GM12878 (cell line): ENCODE data around the gene TBL3. TPM values are rescaled to one million over a fixed set of nuclear protein-coding genes. Genes with fewer than 3 reads are reported as not detected.
A peak's percentile ranks its signal among the peaks of the same experiment; 100 is the strongest.

ENCODE experiments used
- BACH1 ChIP-seq: fragments of 450-650 bp; IDR thresholded peaks from 2 replicates; pipeline ENCODE4 v1.6.1; 2017; ENCODE audit warnings: mild to moderate bottlenecking, borderline replicate concordance
- BHLHE40 ChIP-seq, 2 experiments: fragments of 450-650 bp in 1 of 2; IDR thresholded peaks; 2 replicates each; pipeline ENCODE4 v1.6.1; 2011 to 2017; ENCODE audit warnings: low read depth in 2 of 2, borderline replicate concordance in 1 of 2, improper control_type of control experiment in 1 of 2, low read length in 1 of 2, mild to moderate bottlenecking in 1 of 2
- CBFB ChIP-seq: IDR thresholded peaks from 2 replicates; pipeline ENCODE4 v1.6.1; 2016; ENCODE audit warnings: antibody characterized with exemption, low read depth
- CEBPB ChIP-seq, 2 experiments: fragments of 150-350 bp in 1 of 2; IDR thresholded peaks; 2 replicates each; pipeline ENCODE4 v1.6.1; 2012 to 2014; ENCODE audit warnings: low read depth in 2 of 2, low read length in 2 of 2, borderline replicate concordance in 1 of 2, inconsistent platforms in 1 of 2
- EP300 ChIP-seq, 2 experiments: fragments of 150-350 bp in 1 of 2; IDR thresholded peaks; 2 replicates each; pipeline ENCODE4 v1.6.1; 2011 to 2012; ENCODE audit warnings: low read depth in 2 of 2, low read length in 2 of 2, borderline replicate concordance in 1 of 2, improper control_type of control experiment in 1 of 2, inconsistent platforms in 1 of 2; ENCODE audit not compliant: control insufficient read depth in 1 of 2
- IKZF1 ChIP-seq: fragments of 450-650 bp; conservative IDR thresholded peaks from 2 replicates; pipeline ENCODE4 v1.6.1; 2017; ENCODE audit warnings: antibody characterized with exemption, mild to moderate bottlenecking
- KLF5 ChIP-seq: fragments of 450-650 bp; IDR thresholded peaks from 2 replicates; pipeline ENCODE4 v1.6.1; 2014; ENCODE audit warnings: mild to moderate bottlenecking; ENCODE audit not compliant: partially characterized antibody
- MEF2B ChIP-seq: fragments of 450-650 bp; IDR thresholded peaks from 2 replicates; pipeline ENCODE4 v1.6.1; 2018; ENCODE audit warnings: mild to moderate bottlenecking, moderate library complexity; ENCODE audit not compliant: partially characterized antibody, poor library complexity, severe bottlenecking
- NFYB ChIP-seq: IDR thresholded peaks from 2 replicates; pipeline ENCODE4 v1.6.1; 2011; ENCODE audit warnings: low read depth, mild to moderate bottlenecking, low read length, improper control_type of control experiment, moderate library complexity; ENCODE audit not compliant: insufficient read depth
- NR2F1 ChIP-seq: fragments of 450-650 bp; conservative IDR thresholded peaks from 2 replicates; pipeline ENCODE4 v1.6.1; 2017; ENCODE audit warnings: mild to moderate bottlenecking
- PAX8 ChIP-seq: fragments of 450-650 bp; IDR thresholded peaks from 2 replicates; pipeline ENCODE4 v1.6.1; 2017; ENCODE audit warnings: mild to moderate bottlenecking, moderate library complexity
- POLR2A ChIP-seq: IDR thresholded peaks from 2 replicates; pipeline ENCODE4 v1.6.1; 2011; ENCODE audit warnings: low read depth, mild to moderate bottlenecking, low read length
- POLR2AphosphoS2 ChIP-seq: IDR thresholded peaks from 2 replicates; pipeline ENCODE4 v1.6.1; 2011; ENCODE audit warnings: low read depth, mild to moderate bottlenecking, low read length, improper control_type of control experiment, moderate library complexity
- RUNX3 ChIP-seq: IDR thresholded peaks from 2 replicates; pipeline ENCODE4 v1.6.1; 2012; ENCODE audit warnings: low read length, inconsistent platforms
- SIX5 ChIP-seq: IDR thresholded peaks from 2 replicates; pipeline ENCODE4 v1.6.1; 2011; ENCODE audit warnings: mild to moderate bottlenecking, low read depth, low read length, moderate library complexity; ENCODE audit not compliant: severe bottlenecking
- SMARCA5 ChIP-seq: fragments of 450-650 bp; IDR thresholded peaks from 2 replicates; pipeline ENCODE4 v1.6.1; 2017; ENCODE audit warnings: mild to moderate bottlenecking
- SPI1 ChIP-seq: IDR thresholded peaks from 2 replicates; pipeline ENCODE4 v1.6.1; 2011; ENCODE audit warnings: low read depth, mild to moderate bottlenecking, low read length, moderate library complexity, borderline replicate concordance; ENCODE audit not compliant: insufficient read depth
- TCF7 ChIP-seq: IDR thresholded peaks from 2 replicates; pipeline ENCODE4 v1.6.1; 2014; ENCODE audit warnings: antibody characterized with exemption, borderline replicate concordance
- ZNF24 ChIP-seq: fragments of 450-650 bp; IDR thresholded peaks from 2 replicates; pipeline ENCODE4 v1.6.1; 2017; ENCODE audit warnings: antibody characterized with exemption, mild to moderate bottlenecking
- polyA plus RNA-seq, 11 experiments: library from polyadenylated mRNA; depleted of rRNA in 4 of 11; unstranded in 6 of 11; stranded (reverse) in 5 of 11; fragments of >200 nt; fragmentation: Nextera tagmentation in 4 of 11; fragmentation: Illumina TruSeq in 1 of 11; extraction: Ambion mirVana in 4 of 11; extraction: Trizol in 1 of 11; gene quantifications; 1 replicate in 1 of 11; 2 replicates in 10 of 11; pipeline versions ENCODE4 v1.2.1 to v1.2.3, GENCODE V29; 2011 to 2016; ENCODE audit warnings: inconsistent platforms in 2 of 11, missing spikeins in 2 of 11, low read depth in 1 of 11
- total RNA-seq, 4 experiments: library from RNA; depleted of rRNA in 3 of 4; stranded (reverse); fragments of >200 nt in 3 of 4; fragmentation: Illumina TruSeq in 1 of 4; extraction: Trizol in 1 of 4; gene quantifications; 2 replicates each; pipeline versions ENCODE4 v1.2.1 to v1.2.3, GENCODE V29; 2013 to 2021
- TF ChIP-seq, protein P1 (sequence below): fragments of 450-650 bp; IDR thresholded peaks from 2 replicates; pipeline ENCODE4 v1.6.1; 2017; ENCODE audit warnings: low read depth, mild to moderate bottlenecking, moderate library complexity
- TF ChIP-seq, protein P2 (sequence below): IDR thresholded peaks from 2 replicates; pipeline ENCODE4 v1.6.1; 2011; ENCODE audit warnings: mild to moderate bottlenecking, low read depth, low read length, moderate library complexity; ENCODE audit not compliant: insufficient replicate concordance
- TF ChIP-seq, protein P3 (sequence below): IDR thresholded peaks from 2 replicates; pipeline ENCODE4 v1.6.1; 2011; ENCODE audit warnings: low read depth, low read length, improper control_type of control experiment, borderline replicate concordance
- TF ChIP-seq, protein P4 (sequence below): IDR thresholded peaks from 2 replicates; pipeline ENCODE4 v1.6.1; 2011; ENCODE audit warnings: borderline replicate concordance, low read depth, mild to moderate bottlenecking, moderate library complexity, low read length; ENCODE audit not compliant: insufficient read depth, poor library complexity, severe bottlenecking
- TF ChIP-seq, protein P5 (sequence below): fragments of 450-650 bp; IDR thresholded peaks from 2 replicates; pipeline ENCODE4 v1.6.1; 2014; ENCODE audit warnings: mild to moderate bottlenecking

Gene TBL3
- total and polyA plus RNA-seq, 10 of the 15 experiments (the other 5 are each of a cell fraction or from before 2014, with no cell fraction given), result 1.2 to 101 (median 34.2) TPM

DNA sequence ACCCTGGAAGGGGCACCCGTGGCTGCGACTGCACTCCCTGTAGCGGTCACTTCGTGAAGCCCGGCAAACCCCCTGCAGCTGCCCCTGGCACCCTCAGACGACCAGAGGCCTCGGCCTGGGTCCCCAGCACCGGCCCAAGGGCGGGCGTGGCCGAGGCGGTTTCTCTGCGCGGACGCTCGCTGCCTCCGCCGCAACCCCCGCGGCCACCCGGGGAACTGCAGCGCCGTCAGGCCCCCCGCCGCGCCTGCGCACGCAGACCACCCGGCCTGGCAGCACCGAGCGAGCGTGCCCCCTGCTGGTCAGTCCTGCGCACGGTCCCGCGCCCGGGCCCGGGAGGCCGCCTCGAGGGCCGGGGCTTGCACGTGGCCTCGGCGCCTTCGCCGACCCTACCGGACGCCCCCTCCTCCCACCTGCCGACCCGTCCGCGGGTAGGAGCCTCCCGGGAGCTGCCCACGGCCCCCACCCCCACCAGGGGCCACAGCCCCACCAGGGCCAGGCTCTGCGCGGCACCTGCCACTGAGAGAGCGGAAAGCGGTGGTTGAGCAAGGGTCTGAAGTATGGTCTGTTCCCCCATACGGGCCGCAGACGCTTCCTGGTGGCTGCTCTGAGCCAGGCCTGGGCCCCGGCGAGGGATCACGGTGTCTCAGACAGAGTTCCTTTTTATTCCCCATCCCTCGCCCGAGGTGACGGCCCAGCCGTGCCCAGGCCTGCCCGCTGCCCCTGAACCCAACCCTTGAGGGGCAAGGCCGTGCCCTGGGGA, 42.1 kb upstream of the TBL3 start (continued):
- no peak for TF ChIP-seq SPI1
- no peak for TF ChIP-seq MEF2B
- peak; percentile 80 for TF ChIP-seq BACH1
- TF ChIP-seq POLR2A, result peak; percentile 43; the same call in 1 of the 2 replicates
- TF ChIP-seq PAX8, result no peak
- TF ChIP-seq, protein P1, sequence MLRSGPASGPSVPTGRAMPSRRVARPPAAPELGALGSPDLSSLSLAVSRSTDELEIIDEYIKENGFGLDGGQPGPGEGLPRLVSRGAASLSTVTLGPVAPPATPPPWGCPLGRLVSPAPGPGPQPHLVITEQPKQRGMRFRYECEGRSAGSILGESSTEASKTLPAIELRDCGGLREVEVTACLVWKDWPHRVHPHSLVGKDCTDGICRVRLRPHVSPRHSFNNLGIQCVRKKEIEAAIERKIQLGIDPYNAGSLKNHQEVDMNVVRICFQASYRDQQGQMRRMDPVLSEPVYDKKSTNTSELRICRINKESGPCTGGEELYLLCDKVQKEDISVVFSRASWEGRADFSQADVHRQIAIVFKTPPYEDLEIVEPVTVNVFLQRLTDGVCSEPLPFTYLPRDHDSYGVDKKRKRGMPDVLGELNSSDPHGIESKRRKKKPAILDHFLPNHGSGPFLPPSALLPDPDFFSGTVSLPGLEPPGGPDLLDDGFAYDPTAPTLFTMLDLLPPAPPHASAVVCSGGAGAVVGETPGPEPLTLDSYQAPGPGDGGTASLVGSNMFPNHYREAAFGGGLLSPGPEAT, result no peak
- TF ChIP-seq EP300 (IDR thresholded peaks at IDR 0.05; ENCODE audit: borderline replicate concordance in 1 of 2, control insufficient read depth in 1 of 2, low read depth in 2 of 2, low read length in 2 of 2), result no peak
- 0 out of 2 replicates have a peak, but pooled peaks have one; percentile 62 for TF ChIP-seq ZNF24
- TF ChIP-seq BHLHE40 (IDR thresholded peaks at IDR 0.05; ENCODE audit: borderline replicate concordance in 1 of 2, low read depth in 2 of 2, low read length in 1 of 2), result peak; percentile 60 to 91; a peak in 3 of 4 replicates
- peak; percentile 68 for TF ChIP-seq NR2F1
- no peak for TF ChIP-seq TCF7
- TF ChIP-seq, protein P2, sequence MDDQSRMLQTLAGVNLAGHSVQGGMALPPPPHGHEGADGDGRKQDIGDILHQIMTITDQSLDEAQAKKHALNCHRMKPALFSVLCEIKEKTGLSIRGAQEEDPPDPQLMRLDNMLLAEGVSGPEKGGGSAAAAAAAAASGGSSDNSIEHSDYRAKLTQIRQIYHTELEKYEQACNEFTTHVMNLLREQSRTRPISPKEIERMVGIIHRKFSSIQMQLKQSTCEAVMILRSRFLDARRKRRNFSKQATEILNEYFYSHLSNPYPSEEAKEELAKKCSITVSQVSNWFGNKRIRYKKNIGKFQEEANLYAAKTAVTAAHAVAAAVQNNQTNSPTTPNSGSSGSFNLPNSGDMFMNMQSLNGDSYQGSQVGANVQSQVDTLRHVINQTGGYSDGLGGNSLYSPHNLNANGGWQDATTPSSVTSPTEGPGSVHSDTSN, result no peak
- TF ChIP-seq KLF5, result no peak
- TF ChIP-seq CBFB, result no peak
- no peak for TF ChIP-seq CEBPB (IDR thresholded peaks at IDR 0.05; ENCODE audit: borderline replicate concordance in 1 of 2, low read depth in 2 of 2, low read length in 2 of 2)
- peak; percentile 38 for TF ChIP-seq RUNX3
- no peak for TF ChIP-seq NFYB
- TF ChIP-seq, protein P3, sequence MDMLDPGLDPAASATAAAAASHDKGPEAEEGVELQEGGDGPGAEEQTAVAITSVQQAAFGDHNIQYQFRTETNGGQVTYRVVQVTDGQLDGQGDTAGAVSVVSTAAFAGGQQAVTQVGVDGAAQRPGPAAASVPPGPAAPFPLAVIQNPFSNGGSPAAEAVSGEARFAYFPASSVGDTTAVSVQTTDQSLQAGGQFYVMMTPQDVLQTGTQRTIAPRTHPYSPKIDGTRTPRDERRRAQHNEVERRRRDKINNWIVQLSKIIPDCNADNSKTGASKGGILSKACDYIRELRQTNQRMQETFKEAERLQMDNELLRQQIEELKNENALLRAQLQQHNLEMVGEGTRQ, result no peak
- TF ChIP-seq IKZF1, result peak; percentile 85
- TF ChIP-seq, protein P4, sequence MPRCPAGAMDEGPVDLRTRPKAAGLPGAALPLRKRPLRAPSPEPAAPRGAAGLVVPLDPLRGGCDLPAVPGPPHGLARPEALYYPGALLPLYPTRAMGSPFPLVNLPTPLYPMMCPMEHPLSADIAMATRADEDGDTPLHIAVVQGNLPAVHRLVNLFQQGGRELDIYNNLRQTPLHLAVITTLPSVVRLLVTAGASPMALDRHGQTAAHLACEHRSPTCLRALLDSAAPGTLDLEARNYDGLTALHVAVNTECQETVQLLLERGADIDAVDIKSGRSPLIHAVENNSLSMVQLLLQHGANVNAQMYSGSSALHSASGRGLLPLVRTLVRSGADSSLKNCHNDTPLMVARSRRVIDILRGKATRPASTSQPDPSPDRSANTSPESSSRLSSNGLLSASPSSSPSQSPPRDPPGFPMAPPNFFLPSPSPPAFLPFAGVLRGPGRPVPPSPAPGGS, result no peak
- TF ChIP-seq, protein P5, sequence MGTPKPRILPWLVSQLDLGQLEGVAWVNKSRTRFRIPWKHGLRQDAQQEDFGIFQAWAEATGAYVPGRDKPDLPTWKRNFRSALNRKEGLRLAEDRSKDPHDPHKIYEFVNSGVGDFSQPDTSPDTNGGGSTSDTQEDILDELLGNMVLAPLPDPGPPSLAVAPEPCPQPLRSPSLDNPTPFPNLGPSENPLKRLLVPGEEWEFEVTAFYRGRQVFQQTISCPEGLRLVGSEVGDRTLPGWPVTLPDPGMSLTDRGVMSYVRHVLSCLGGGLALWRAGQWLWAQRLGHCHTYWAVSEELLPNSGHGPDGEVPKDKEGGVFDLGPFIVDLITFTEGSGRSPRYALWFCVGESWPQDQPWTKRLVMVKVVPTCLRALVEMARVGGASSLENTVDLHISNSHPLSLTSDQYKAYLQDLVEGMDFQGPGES, result 0 out of 2 replicates have a peak, but pooled peaks have one; percentile 41
- TF ChIP-seq POLR2AphosphoS2, result no peak
- TF ChIP-seq SIX5, result no peak
- peak; percentile 97 for TF ChIP-seq SMARCA5
